CD4-positive, CD25-positive, alpha-beta regulatory T cell (primary cell): ENCODE data around the gene PERM1. TPM values are rescaled to one million over a fixed set of nuclear protein-coding genes. Genes with fewer than 3 reads are reported as not detected.

ENCODE experiments used
- ATAC-seq, 2 donors: fragments of 150-1000 bp; cut with Tn5 transposase; one replicate each; pipeline ENCODE4 v1.10.0; 2021; ENCODE audit warnings: low read depth in 2 of 2, moderate number of reproducible peaks in 2 of 2, moderate library complexity in 1 of 2
- DNase-seq, 3 donors: peaks; one replicate each; pipeline versions ENCODE4 v3.0.0 to v3.0.0-alpha.2; 2012 to 2022; ENCODE audit warnings: mixed read lengths in 1 of 3
- H3K27ac ChIP-seq: one replicate; pipeline ENCODE4 v1.7.0; 2013; ENCODE audit warnings: mild to moderate bottlenecking, low read length; ENCODE audit not compliant: insufficient read depth, poor library complexity, severe bottlenecking
- H3K27me3 ChIP-seq: one replicate; pipeline ENCODE4 v1.7.0; 2013; ENCODE audit warnings: low read length; ENCODE audit not compliant: control insufficient read depth, insufficient read depth
- H3K36me3 ChIP-seq: one replicate; pipeline ENCODE4 v1.7.0; 2013; ENCODE audit warnings: mild to moderate bottlenecking, low read length, moderate library complexity; ENCODE audit not compliant: control insufficient read depth, insufficient read depth
- H3K4me1 ChIP-seq: 2 replicates; pipeline ENCODE4 v1.7.0; 2013; ENCODE audit warnings: mild to moderate bottlenecking, low read length; ENCODE audit not compliant: insufficient read depth, control insufficient read depth, poor library complexity, severe bottlenecking
- H3K4me3 ChIP-seq: one replicate; pipeline ENCODE4 v1.7.0; 2013; ENCODE audit warnings: low read depth, mild to moderate bottlenecking, low read length, moderate library complexity
- H3K9me3 ChIP-seq, 2 experiments: 1 replicate in 1 of 2; 2 replicates in 1 of 2; pipeline ENCODE4 v1.7.0; 2013; ENCODE audit warnings: low read length in 2 of 2, mild to moderate bottlenecking in 1 of 2, moderate library complexity in 1 of 2; ENCODE audit not compliant: control insufficient read depth in 2 of 2
- H3K27ac Mint-ChIP-seq, 3 donors: one replicate each; pipeline ENCODE4 v1.8.0; 2020 to 2022; ENCODE audit warnings: mild to moderate bottlenecking in 3 of 3, mixed read lengths in 3 of 3, moderate library complexity in 2 of 3
- H3K27me3 Mint-ChIP-seq: one replicate; pipeline ENCODE4 v1.8.0; 2022; ENCODE audit warnings: mild to moderate bottlenecking, mixed read lengths
- H3K36me3 Mint-ChIP-seq: one replicate; pipeline ENCODE4 v1.8.0; 2020; ENCODE audit warnings: mixed read lengths
- H3K4me1 Mint-ChIP-seq, 4 donors: one replicate each; pipeline ENCODE4 v1.8.0; 2020 to 2022; ENCODE audit warnings: mixed read lengths in 4 of 4, mild to moderate bottlenecking in 1 of 4
- H3K4me3 Mint-ChIP-seq, 4 donors: one replicate each; pipeline ENCODE4 v1.8.0; 2020 to 2022; ENCODE audit warnings: mild to moderate bottlenecking in 4 of 4, mixed read lengths in 4 of 4, moderate library complexity in 3 of 4
- H3K9me3 Mint-ChIP-seq, 7 donors: one replicate each; pipeline ENCODE4 v1.8.0; 2020 to 2022; ENCODE audit warnings: mixed read lengths in 7 of 7, mild to moderate bottlenecking in 3 of 7, moderate library complexity in 2 of 7
- polyA plus RNA-seq, 4 donors: library from polyadenylated mRNA; unstranded; fragments of 300-500 nt; fragmentation: Illumina TruSeq; gene quantifications; one replicate each; pipeline ENCODE4 v1.2.3, GENCODE V29; 2021
- total RNA-seq: library from RNA; stranded (reverse); gene quantifications from one replicate; pipeline ENCODE4 v1.2.3, GENCODE V29; 2022

The PERM1 gene
- total and polyA plus RNA-seq, 5 donors from 2014 or later, result not detected

DNA sequence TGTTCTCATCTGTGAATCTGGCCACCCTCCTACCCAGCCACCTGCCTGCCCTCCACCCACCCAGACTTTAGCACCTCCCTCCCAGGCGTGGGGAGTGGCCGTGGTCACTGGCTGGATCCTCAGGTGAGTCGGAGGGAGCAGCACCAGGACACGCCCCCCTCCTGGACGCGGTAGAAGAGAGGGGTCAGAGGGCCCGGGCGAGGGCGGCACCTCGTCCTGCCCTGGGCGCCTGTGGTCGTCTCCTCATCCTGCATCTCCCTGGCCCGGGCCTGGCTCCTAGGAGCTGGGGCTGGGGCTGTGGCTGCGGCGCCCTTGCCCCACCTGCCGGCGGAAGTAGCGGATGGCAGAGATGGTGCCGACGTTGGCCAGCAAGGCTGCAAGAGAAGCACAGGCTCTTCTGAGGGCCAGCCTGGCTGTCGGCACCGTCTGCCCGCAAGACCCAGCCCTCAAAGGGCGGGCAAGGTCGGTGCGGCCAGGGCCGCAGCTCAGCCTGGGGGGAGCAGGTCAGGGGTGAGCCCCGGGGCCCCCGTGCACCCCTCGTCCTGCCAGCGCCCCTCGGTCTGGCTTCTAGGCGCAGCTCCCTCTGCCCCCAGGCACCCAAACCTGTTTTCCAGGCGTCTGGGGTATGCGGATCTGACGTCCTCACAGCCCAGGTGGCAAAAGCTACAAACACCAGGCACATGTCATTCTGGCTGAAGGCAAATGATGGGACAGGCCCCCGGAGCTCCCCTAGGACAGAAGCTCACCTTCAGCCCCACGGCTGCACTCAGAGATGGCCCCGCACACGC is 5.8 kb downstream of the PERM1 start:
- no peak overlapping the region for H3K27ac ChIP-seq
- no peaks in the 10 kb centered on the region for H3K9me3 ChIP-seq
- peaks cover 7% of the 10 kb centered on the region for H3K27me3 Mint-ChIP-seq
- peaks cover 8% of the 10 kb centered on the region for H3K4me1 ChIP-seq
- peaks cover 0 to 9% (median 0%) of the 10 kb centered on the region in 4 donors for H3K4me1 Mint-ChIP-seq
- no peak overlapping the region for H3K27ac Mint-ChIP-seq
- H3K4me3 ChIP-seq, result no peak overlapping the region
- DNase-seq, result peak; percentile 32 to 73 (median 69)
- no peaks in the 10 kb centered on the region for H3K36me3 ChIP-seq
- H3K27me3 ChIP-seq, result no peaks in the 10 kb centered on the region
- ATAC-seq, result peak; percentile 71 to 84
- H3K9me3 Mint-ChIP-seq, result peaks cover 0 to 7% (median 0%) of the 10 kb centered on the region in 7 donors
- H3K36me3 Mint-ChIP-seq, result no peaks in the 10 kb centered on the region
- H3K4me3 Mint-ChIP-seq, result peak overlapping the region in 2 of 4 donors; percentile 38 to 58

DNA sequence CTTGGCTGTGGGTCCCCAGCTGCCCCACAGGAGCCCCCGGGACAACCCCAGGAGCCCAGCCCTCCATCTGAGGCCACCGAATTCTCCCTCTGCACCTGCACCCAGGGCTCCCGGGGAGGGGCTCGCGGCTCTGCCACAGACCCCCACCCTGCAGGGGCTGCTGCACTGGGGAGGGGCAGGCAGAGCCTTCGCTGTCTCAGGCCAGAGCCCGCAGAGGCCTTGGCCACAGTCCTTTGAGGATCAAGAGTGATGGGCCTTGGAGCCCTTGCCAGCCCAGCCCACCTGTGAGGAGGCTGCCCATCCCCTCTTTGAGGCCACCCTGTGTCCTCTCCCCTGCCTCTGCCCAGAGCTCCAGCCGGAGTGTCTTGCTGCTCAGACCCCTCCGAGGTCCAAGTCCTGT is 6.5 kb downstream of the PERM1 start:
- Mint-ChIP-seq H3K4me3 (peak overlapping the region in 2 of 4 donors; percentile 38 to 58), H3K4me1 (peaks cover 0 to 9% (median 0%) of the 10 kb centered on the region in 4 donors), H3K27me3 (peaks cover 7% of the 10 kb centered on the region), H3K36me3 (no peaks in the 10 kb centered on the region), H3K27ac (no peak overlapping the region), H3K9me3 (peaks cover 0 to 7% (median 0%) of the 10 kb centered on the region in 7 donors)
- H3K27ac ChIP-seq, result no peak overlapping the region
- H3K27me3 ChIP-seq, result no peaks in the 10 kb centered on the region
- DNase-seq (no peak), ATAC-seq (no peak)
- H3K9me3 ChIP-seq, result no peaks in the 10 kb centered on the region
- H3K4me1 ChIP-seq, result peaks cover 8% of the 10 kb centered on the region
- H3K4me3 ChIP-seq, result no peak overlapping the region
- no peaks in the 10 kb centered on the region for H3K36me3 ChIP-seq

- H3K4me3 ChIP-seq, result no peak overlapping the region
- H3K27me3 ChIP-seq, result no peaks in the 10 kb centered on the region
- H3K27ac Mint-ChIP-seq, result no peak overlapping the region
These were observed 7.1 kb downstream of the PERM1 start for GRCh38 chr1:974687-975328.

GRCh38 chr1:974293-974640 is 7.6 kb downstream of the PERM1 start:
- Mint-ChIP-seq H3K27me3 (peaks cover 7% of the 10 kb centered on the region), H3K4me3 (no peak overlapping the region), H3K36me3 (no peaks in the 10 kb centered on the region), H3K27ac (no peak overlapping the region), H3K4me1 (peaks cover 0 to 9% (median 0%) of the 10 kb centered on the region in 4 donors), H3K9me3 (peaks cover 0 to 4% (median 0%) of the 10 kb centered on the region in 7 donors)
- no peak overlapping the region for H3K27ac ChIP-seq
- DNase-seq (no peak), ATAC-seq (no peak)
- H3K4me1 ChIP-seq, result peaks cover 8% of the 10 kb centered on the region
- no peak overlapping the region for H3K4me3 ChIP-seq
- no peaks in the 10 kb centered on the region for H3K27me3 ChIP-seq
- no peaks in the 10 kb centered on the region for H3K9me3 ChIP-seq
- no peaks in the 10 kb centered on the region for H3K36me3 ChIP-seq

More at GRCh38 chr1:974687-975328, 7.1 kb downstream of the PERM1 start:
- peak overlapping the region in 1 of 4 donors; percentile 10 for H3K4me3 Mint-ChIP-seq
- H3K9me3 Mint-ChIP-seq, result peaks cover 0 to 6% (median 0%) of the 10 kb centered on the region in 7 donors
- Histone ChIP-seq H3K9me3 (no peaks in the 10 kb centered on the region), H3K36me3 (no peaks in the 10 kb centered on the region), H3K27ac (no peak overlapping the region), H3K4me1 (peaks cover 8% of the 10 kb centered on the region)
- H3K36me3 Mint-ChIP-seq, result no peaks in the 10 kb centered on the region
- H3K4me1 Mint-ChIP-seq, result peaks cover 0 to 9% (median 0%) of the 10 kb centered on the region in 4 donors
- no peak for DNase-seq
- H3K27me3 Mint-ChIP-seq, result peaks cover 7% of the 10 kb centered on the region
- no peak for ATAC-seq

GRCh38 chr1:973459-974292 is 8.2 kb downstream of the PERM1 start:
- DNase-seq (no peak), ATAC-seq (no peak)
- H3K27ac ChIP-seq, result no peak overlapping the region
- H3K36me3 ChIP-seq, result no peaks in the 10 kb centered on the region
- Mint-ChIP-seq H3K27me3 (peaks cover 7% of the 10 kb centered on the region), H3K9me3 (peaks cover 0 to 4% (median 0%) of the 10 kb centered on the region in 7 donors), H3K36me3 (no peaks in the 10 kb centered on the region), H3K27ac (peak overlapping the region in 1 of 3 donors; percentile 88), H3K4me3 (no peak overlapping the region), H3K4me1 (peaks cover 0 to 9% (median 0%) of the 10 kb centered on the region in 4 donors)
- no peaks in the 10 kb centered on the region for H3K27me3 ChIP-seq
- H3K4me3 ChIP-seq, result no peak overlapping the region
- peaks cover 8% of the 10 kb centered on the region for H3K4me1 ChIP-seq
- H3K9me3 ChIP-seq, result no peaks in the 10 kb centered on the region

DNA sequence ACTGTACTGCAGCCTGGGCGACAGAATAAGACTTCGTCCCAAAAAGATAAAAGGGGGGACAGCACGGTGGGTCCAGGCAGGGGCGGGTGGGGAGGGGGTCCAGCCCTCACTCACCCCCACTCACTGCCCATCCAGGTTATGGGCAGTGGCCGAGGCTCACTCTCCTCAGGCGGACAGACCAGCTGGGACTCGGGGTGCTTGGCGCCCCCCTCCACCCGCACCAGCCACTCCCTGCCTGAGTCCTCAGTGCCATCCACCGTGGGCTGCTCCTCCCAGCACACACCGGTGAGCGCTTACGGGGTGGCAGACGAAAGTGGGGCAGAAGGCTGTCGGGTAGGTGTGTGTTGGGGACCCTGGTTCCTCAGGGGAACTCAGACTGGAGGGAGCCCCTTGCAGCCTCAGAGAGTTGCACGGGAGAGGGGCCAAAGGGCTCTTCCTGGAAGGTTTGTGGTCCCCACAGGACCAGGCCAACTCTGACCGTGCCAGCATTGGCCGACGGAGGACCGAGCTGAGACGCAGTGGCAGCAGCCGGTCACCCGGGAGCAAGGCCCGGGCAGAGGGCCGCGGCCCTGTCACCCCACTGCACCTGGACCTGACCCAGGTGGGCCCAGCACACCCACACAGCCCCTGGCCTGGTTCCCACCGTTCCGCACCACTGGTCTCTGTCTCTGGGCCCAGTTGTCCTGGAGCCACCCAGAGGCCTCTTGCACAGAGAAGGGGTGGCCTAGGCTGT is 9.0 kb downstream of the PERM1 start:
- no peaks in the 10 kb centered on the region for H3K9me3 Mint-ChIP-seq
- H3K27ac Mint-ChIP-seq, result peak overlapping the region in 1 of 3 donors; percentile 88
- H3K36me3 Mint-ChIP-seq, result no peaks in the 10 kb centered on the region
- no peaks in the 10 kb centered on the region for H3K9me3 ChIP-seq
- no peaks in the 10 kb centered on the region for H3K27me3 ChIP-seq
- peaks cover 0 to 5% (median 0%) of the 10 kb centered on the region in 4 donors for H3K4me1 Mint-ChIP-seq
- peaks cover 7% of the 10 kb centered on the region for H3K27me3 Mint-ChIP-seq
- peaks cover 8% of the 10 kb centered on the region for H3K4me1 ChIP-seq
- H3K27ac ChIP-seq, result no peak overlapping the region
- no peak overlapping the region for H3K4me3 ChIP-seq
- H3K36me3 ChIP-seq, result no peaks in the 10 kb centered on the region
- H3K4me3 Mint-ChIP-seq, result no peak overlapping the region
- DNase-seq (no peak), ATAC-seq (no peak)
